ENCODE measurements around the gene KRT71.

The KRT71 gene

DNA sequence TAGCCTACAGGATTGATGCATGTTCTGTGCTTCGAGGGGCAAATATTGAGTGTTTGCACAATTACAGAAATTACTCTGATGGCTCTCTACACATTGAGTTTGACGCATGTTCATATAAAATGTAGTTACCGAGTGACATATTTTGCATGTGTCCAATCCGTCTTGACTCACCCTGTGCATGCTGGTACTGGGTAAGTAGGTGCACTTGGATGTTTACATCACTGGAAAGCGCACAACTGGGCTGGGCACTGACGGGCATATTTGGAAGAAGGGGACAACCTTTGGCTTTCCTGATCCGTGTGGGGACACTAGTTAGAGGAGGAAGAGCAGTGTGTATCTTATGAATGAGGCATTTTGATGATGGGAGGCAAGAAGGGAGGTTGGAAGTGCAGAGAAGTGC is 55.0 kb downstream of the KRT71 start:
- DNase-seq (ENCODE audit: low read depth) = no peak

DNA sequence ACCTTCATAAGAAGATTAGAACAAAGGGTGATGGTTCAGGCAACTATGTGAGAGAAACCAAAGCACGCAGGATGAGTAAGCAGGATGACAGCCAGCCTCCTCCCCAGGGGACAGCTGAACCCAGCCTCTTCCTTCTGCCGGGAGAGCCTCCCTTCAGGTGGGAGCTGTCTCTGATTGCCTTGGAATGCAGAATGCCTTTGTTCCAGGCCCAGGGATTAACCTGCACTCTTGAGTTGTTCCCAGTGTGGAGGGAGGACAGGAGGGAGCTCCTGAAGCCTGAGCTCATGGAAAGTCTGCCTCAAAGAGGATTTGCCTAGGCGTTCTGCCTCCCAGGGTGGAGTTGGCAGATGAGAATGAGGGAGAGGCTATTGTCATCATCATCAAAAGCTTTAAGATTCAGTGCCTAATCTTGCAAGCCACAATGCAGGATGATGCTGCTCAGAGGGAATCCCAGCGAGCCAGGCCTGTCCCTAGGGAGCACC is 56.3 kb downstream of the KRT71 start:
- no peak for DNase-seq (ENCODE audit: low read depth)

DNA sequence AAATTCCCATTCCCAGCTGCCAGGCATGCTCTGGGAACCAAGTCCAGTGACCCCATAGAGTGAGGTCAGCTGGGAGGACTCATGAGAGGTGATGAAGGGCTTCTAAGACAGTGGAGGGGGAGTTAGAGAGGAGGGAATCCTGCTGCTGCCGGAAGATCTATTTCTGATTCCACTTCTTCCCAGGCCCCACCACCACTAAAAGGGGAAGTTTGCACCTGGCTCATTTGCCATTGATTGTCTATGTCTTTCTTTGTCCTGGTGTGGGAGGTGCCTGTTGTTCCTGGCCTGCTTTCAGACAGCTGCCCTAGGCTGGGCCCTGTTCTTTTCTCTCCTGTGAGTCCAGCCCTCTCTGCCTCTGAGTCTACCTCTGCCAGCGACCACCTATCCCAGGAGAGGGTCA is 56.9 kb downstream of the KRT71 start:
- DNase-seq (ENCODE audit: low read depth) = no peak

DNA sequence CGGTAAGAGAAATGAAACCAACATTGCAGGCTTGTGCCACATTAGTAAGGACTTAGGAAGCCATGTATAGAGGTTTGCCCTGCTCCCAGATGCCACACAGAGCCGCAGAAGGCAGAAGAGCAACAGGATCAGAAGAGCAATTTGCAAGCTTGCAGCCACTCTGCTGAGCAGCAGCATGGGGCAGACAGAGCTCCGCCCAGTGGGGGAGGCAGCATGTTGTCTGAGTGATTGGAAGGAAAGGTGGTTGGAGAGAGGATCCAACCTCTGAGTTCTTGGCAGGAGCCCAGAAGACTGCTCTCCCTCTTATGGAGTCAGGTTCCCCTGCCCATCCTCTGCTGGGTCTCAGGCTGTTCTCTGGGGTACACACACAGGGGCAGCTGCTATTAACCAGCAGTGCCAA is 57.6 kb downstream of the KRT71 start:
- no peak for DNase-seq (ENCODE audit: low read depth)

DNA sequence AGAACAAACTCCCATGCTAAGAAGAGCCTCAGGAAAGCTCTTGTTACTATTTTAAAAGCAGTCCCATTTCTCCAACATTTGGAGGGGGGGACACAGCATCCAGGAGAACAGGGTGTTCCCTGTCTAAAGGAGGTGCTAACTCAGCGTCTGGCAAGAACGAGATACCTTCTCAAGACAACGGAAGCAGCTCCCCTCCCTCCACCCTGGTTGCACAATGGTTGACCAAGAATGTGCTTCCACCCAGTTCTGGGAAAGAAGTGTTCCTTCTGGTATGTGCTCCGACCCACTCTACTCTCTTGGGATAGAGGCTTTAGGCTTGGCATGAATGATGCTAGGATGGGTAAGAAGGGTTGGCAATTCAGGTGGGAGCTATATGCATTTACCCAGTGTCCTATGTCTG is 58.4 kb downstream of the KRT71 start:
- no peak for DNase-seq (ENCODE audit: low read depth)

DNA sequence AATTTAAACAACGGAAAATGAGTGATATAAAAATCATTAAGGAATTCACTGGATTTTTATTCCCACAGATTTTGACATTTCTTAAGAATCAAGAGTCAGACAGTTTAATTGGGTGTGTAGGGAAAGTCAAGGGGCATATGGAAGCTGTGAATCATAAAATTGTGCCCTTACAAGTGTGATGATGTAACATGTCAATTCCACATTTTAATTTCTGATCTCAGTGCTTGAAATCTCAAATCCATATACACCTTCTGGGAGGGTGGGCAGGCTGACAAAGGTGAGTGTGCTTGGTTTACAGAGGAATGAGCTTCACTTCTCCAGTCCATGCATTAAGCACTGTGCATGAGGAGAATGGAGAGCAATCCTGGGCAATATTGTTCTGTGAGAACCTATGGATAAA is 58.8 kb downstream of the KRT71 start:
- no peak for DNase-seq (ENCODE audit: low read depth)
